ENCODE results near the gene ATRIP.

- TF ChIP-seq SP2 (IDR thresholded peaks at IDR 0.05; ENCODE audit: low read length) (no peak), USF2 (IDR thresholded peaks at IDR 0.05; ENCODE audit: low read length) (no peak), EZH2 (IDR thresholded peaks at IDR 0.05; ENCODE audit: low read depth, low read length, severe bottlenecking) (no peak), POLR2AphosphoS5 (IDR thresholded peaks at IDR 0.05; ENCODE audit: low read depth, low read length) (no peak), CREB1 (IDR thresholded peaks at IDR 0.05) (no peak), E2F6 (IDR thresholded peaks at IDR 0.05) (no peak), EGR1 (IDR thresholded peaks at IDR 0.05; ENCODE audit: borderline replicate concordance, low read depth, low read length) (no peak), POLR2A (IDR thresholded peaks at IDR 0.05; ENCODE audit: control extremely low read depth in 1 of 2, low read depth in 2 of 2, low read length in 2 of 2) (no peak), TEAD4 (IDR thresholded peaks at IDR 0.05; ENCODE audit: low read depth, low read length) (no peak), MAX (IDR thresholded peaks at IDR 0.05) (no peak)
Measured at GRCh38 chr3:48502728-48503168, 56.2 kb downstream of the ATRIP start.

Data from H1 (cell line).